SK-N-SH treated with all-trans-retinoic acid at 6 μM for 48 hours (cell line): Measurements from ENCODE around the gene FDXR.
A peak's percentile ranks its signal among the peaks of the same experiment; 100 is the strongest.

Experiments
- ATAC-seq: fragments of 200-7000 bp; cut with Tn5 transposase; 3 replicates; pipeline ENCODE4 v1.9.1; 2020; ENCODE audit warnings: mild to moderate bottlenecking, moderate library complexity
- ARNTL ChIP-seq: fragments of 450-650 bp; formaldehyde crosslinking; IDR thresholded peaks from 2 replicates; pipeline ENCODE4 v1.5.0; 2020; ENCODE audit warnings: low read depth, mild to moderate bottlenecking, moderate library complexity, borderline replicate concordance
- BACH2 ChIP-seq: fragments of 250-450 bp; sonication (Bioruptor Pico); IDR thresholded peaks from 2 replicates; pipeline ENCODE4 v1.9.0; 2021; ENCODE audit warnings: mild to moderate bottlenecking, borderline replicate concordance
- CREB5 ChIP-seq: fragments of 250-450 bp; sonication (Bioruptor Pico); IDR thresholded peaks from 2 replicates; pipeline ENCODE4 v1.5.1; 2020; ENCODE audit warnings: low read depth, mild to moderate bottlenecking, moderate library complexity
- CSDC2 ChIP-seq: fragments of 250-450 bp; sonication (Bioruptor Pico); IDR thresholded peaks from 2 replicates; pipeline ENCODE4 v1.5.0; 2020; ENCODE audit warnings: mild to moderate bottlenecking, moderate library complexity
- CSRNP3 ChIP-seq: fragments of 250-450 bp; sonication (Bioruptor Pico); IDR thresholded peaks from 2 replicates; pipeline ENCODE4 v1.5.1; 2021; ENCODE audit warnings: mild to moderate bottlenecking, moderate library complexity
- ESRRG ChIP-seq: fragments of 250-450 bp; sonication (Bioruptor Pico); IDR thresholded peaks from 2 replicates; pipeline ENCODE4 v1.6.1; 2021; ENCODE audit warnings: mild to moderate bottlenecking
- GLIS3 ChIP-seq: fragments of 250-450 bp; sonication (Bioruptor Pico); IDR thresholded peaks from 2 replicates; pipeline ENCODE4 v1.5.0; 2020; ENCODE audit warnings: mild to moderate bottlenecking, moderate library complexity
- ISL1 ChIP-seq: fragments of 250-450 bp; sonication (Bioruptor Pico); IDR thresholded peaks from 2 replicates; pipeline ENCODE4 v2.1.2; 2022; ENCODE audit warnings: mild to moderate bottlenecking, moderate library complexity
- OSR1 ChIP-seq: fragments of 250-450 bp; sonication (Bioruptor Pico); IDR thresholded peaks from 2 replicates; pipeline ENCODE4 v1.8.0; 2022; ENCODE audit warnings: moderate library complexity, mild to moderate bottlenecking, inconsistent platforms
- PATZ1 ChIP-seq: fragments of 250-450 bp; sonication (Bioruptor Pico); IDR thresholded peaks from 2 replicates; pipeline ENCODE4 v1.8.0; 2020; ENCODE audit warnings: mild to moderate bottlenecking, moderate library complexity, borderline replicate concordance
- POU6F1 ChIP-seq: fragments of 250-450 bp; sonication (Bioruptor Pico); IDR thresholded peaks from 2 replicates; pipeline ENCODE4 v1.8.0; 2021; ENCODE audit warnings: low read depth, mild to moderate bottlenecking, moderate library complexity, borderline replicate concordance
- PPARA ChIP-seq: fragments of 250-450 bp; sonication (Bioruptor Pico); IDR thresholded peaks from 2 replicates; pipeline ENCODE4 v1.5.0; 2020; ENCODE audit warnings: mild to moderate bottlenecking, borderline replicate concordance
- SNAI2 ChIP-seq: fragments of 250-450 bp; sonication (Bioruptor Pico); IDR thresholded peaks from 2 replicates; pipeline ENCODE4 v1.5.0; 2020; ENCODE audit warnings: mild to moderate bottlenecking, moderate library complexity
- TCF4 ChIP-seq: fragments of 250-450 bp; sonication (Bioruptor Pico); IDR thresholded peaks from 2 replicates; pipeline ENCODE4 v1.8.0; 2021; ENCODE audit warnings: mild to moderate bottlenecking, moderate library complexity, borderline replicate concordance
- TOX ChIP-seq: fragments of 250-450 bp; sonication (Bioruptor Pico); IDR thresholded peaks from 2 replicates; pipeline ENCODE4 v1.8.0; 2021; ENCODE audit warnings: mild to moderate bottlenecking, moderate library complexity, borderline replicate concordance
- TSHZ2 ChIP-seq: fragments of 250-450 bp; sonication (Bioruptor Pico); IDR thresholded peaks from 2 replicates; pipeline ENCODE4 v1.5.0; 2020; ENCODE audit warnings: mild to moderate bottlenecking, moderate library complexity
- ZFP3 ChIP-seq: fragments of 250-450 bp; sonication (Bioruptor Pico); IDR thresholded peaks from 2 replicates; pipeline ENCODE4 v1.5.0; 2020; ENCODE audit warnings: mild to moderate bottlenecking, moderate library complexity
- ZNF565 ChIP-seq: fragments of 450-650 bp; formaldehyde crosslinking; conservative IDR thresholded peaks from 2 replicates; pipeline ENCODE4 v1.5.0; 2020; ENCODE audit warnings: low read depth, mild to moderate bottlenecking, moderate library complexity
- ZNF70 ChIP-seq: fragments of 450-650 bp; formaldehyde crosslinking; IDR thresholded peaks from 2 replicates; pipeline ENCODE4 v1.5.0; 2020; ENCODE audit warnings: mild to moderate bottlenecking, moderate library complexity
- ZNF8 ChIP-seq: fragments of 450-650 bp; formaldehyde crosslinking; IDR thresholded peaks from 2 replicates; pipeline ENCODE4 v1.5.0; 2020; ENCODE audit warnings: mild to moderate bottlenecking, moderate library complexity

FDXR gene

GRCh38 chr17:74862919-74863318 lies 9.9 kb downstream of the FDXR start (continued):
- TF ChIP-seq TSHZ2 (CRISPR knock-in tag) (no peak), ISL1 (CRISPR knock-in tag) (no peak), ESRRG (CRISPR knock-in tag) (no peak), ARNTL (CRISPR knock-in tag) (no peak), ZNF565 (CRISPR knock-in tag) (no peak)
- TF ChIP-seq, all 23 proteins: peak for 0

GRCh38 chr17:74862108-74862901 lies 10.5 kb downstream of the FDXR start:
- TF ChIP-seq ZNF70 (CRISPR knock-in tag): no peak
- TF ChIP-seq OSR1 (CRISPR knock-in tag): no peak
- TF ChIP-seq SNAI2: no peak
- no peak for TF ChIP-seq CREB5 (CRISPR knock-in tag)
- TF ChIP-seq CSRNP3: no peak
- ATAC-seq: peak; percentile 72

GRCh38 chr17:74861662-74862107 lies 11.1 kb downstream of the FDXR start:
- no peak for TF ChIP-seq TCF4 (CRISPR knock-in tag)
- TF ChIP-seq BACH2 (CRISPR knock-in tag): no peak
- TF ChIP-seq CSDC2 (CRISPR knock-in tag): no peak
- no peak for TF ChIP-seq PPARA (CRISPR knock-in tag)
- no peak for TF ChIP-seq ZNF70 (CRISPR knock-in tag)
- TF ChIP-seq TOX (CRISPR knock-in tag): no peak
- no peak for TF ChIP-seq ZFP3
- TF ChIP-seq, all 23 proteins: peak for 0
- ATAC-seq: no peak

GRCh38 chr17:74860872-74861661 lies 11.7 kb downstream of the FDXR start:
- peak; percentile 1; the same call in 2 of the 3 replicates for ATAC-seq
- TF ChIP-seq ZNF8 (CRISPR knock-in tag) (no peak), TOX (CRISPR knock-in tag) (no peak), POU6F1 (no peak), CREB5 (CRISPR knock-in tag) (no peak), GLIS3 (no peak), TCF4 (CRISPR knock-in tag) (no peak), SNAI2 (no peak), CSRNP3 (no peak), PPARA (CRISPR knock-in tag) (no peak), PATZ1 (CRISPR knock-in tag) (no peak)
